Lower lobe of right lung (tissue), 2 donors: ENCODE results near the gene FGGY. TPM values are rescaled to one million over a fixed set of nuclear protein-coding genes. Genes with fewer than 3 reads are reported as not detected.

Experiments used
- ATAC-seq, 2 donors: fragments of 200-7000 bp; cut with Tn5 transposase; one replicate each; pipeline ENCODE4 v1.9.1; 2020 to 2022; ENCODE audit warnings: mild to moderate bottlenecking in 2 of 2, moderate library complexity in 2 of 2
- DNase-seq: peaks from one replicate; pipeline ENCODE4 v3.0.0-alpha.2; 2020
- H3K27ac ChIP-seq: fragments of 200-600 bp; one replicate; pipeline ENCODE4 v1.8.0; 2022
- H3K27me3 ChIP-seq: fragments of 200-600 bp; one replicate; pipeline ENCODE4 v1.8.0; 2022; ENCODE audit warnings: low read depth
- H3K36me3 ChIP-seq: fragments of 200-600 bp; one replicate; pipeline ENCODE4 v1.8.0; 2022; ENCODE audit warnings: mild to moderate bottlenecking
- H3K4me1 ChIP-seq: fragments of 200-600 bp; one replicate; pipeline ENCODE4 v1.8.0; 2022
- H3K4me3 ChIP-seq: fragments of 200-600 bp; one replicate; pipeline ENCODE4 v1.8.0; 2022; ENCODE audit warnings: mild to moderate bottlenecking
- H3K9me3 ChIP-seq: fragments of 200-600 bp; one replicate; pipeline ENCODE4 v1.8.0; 2022
- intact Hi-C: fragments of 100-400 bp; cut with DNase I; formaldehyde crosslinking; loops from one replicate; pipeline ENCODE4 v1.11.0; 2022
- microRNA-seq: library from miRNA; unstranded; fragments of <30 nt; microRNA quantifications from one replicate; pipeline ENCODE4 v1.2.0, GENCODE V29; 2020; ENCODE audit warnings: borderline number of aligned reads
- total RNA-seq: library from RNA; stranded (reverse); fragmentation: NEBNext Ultra II Directional; extraction: Animal tissue kit (Norgen Biotek cat#: 25700); gene quantifications from one replicate; pipeline ENCODE4 v1.2.1, GENCODE V29; 2021
- TF ChIP-seq, protein P1 (sequence below): fragments of 200-600 bp; IDR thresholded peaks from one replicate; pipeline ENCODE4 v1.8.0; 2022; ENCODE audit warnings: antibody characterized with exemption, mild to moderate bottlenecking
- donor health status: DM: no; HTN: yes; CAD: no; lungs with severe emphysema.

The FGGY gene
- total RNA-seq, 1 donor from 2014 or later, result 31.4 TPM

DNA sequence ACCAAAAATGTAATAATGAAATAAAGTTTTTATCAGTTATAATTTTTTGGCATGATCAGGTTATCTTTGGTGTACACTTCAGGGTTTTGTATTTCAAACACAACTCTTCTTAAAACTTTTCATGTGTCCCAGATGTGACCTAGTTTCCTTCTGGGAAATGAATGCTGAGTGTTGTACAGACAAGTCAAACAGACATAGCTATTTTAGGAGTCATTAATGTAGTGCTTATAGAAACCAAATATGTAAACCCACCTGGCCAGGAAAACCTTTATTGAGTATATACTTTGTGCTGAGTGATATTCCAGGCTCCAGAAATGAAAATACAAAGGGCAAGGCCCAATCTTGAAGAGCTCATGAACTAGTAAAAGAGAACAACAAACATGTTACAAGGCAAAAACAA, 491.9 kb downstream of the FGGY start:
- H3K4me3 ChIP-seq, result no peak overlapping the region
- no peaks in the 10 kb centered on the region for H3K27me3 ChIP-seq
- intact Hi-C loops, result no loop called here
- ATAC-seq (no peak), DNase-seq (no peak)
- H3K36me3 ChIP-seq, result no peaks in the 10 kb centered on the region
- no peaks in the 10 kb centered on the region for H3K4me1 ChIP-seq
- no peak overlapping the region for H3K27ac ChIP-seq
- H3K9me3 ChIP-seq, result no peaks in the 10 kb centered on the region
- TF ChIP-seq, protein P1, sequence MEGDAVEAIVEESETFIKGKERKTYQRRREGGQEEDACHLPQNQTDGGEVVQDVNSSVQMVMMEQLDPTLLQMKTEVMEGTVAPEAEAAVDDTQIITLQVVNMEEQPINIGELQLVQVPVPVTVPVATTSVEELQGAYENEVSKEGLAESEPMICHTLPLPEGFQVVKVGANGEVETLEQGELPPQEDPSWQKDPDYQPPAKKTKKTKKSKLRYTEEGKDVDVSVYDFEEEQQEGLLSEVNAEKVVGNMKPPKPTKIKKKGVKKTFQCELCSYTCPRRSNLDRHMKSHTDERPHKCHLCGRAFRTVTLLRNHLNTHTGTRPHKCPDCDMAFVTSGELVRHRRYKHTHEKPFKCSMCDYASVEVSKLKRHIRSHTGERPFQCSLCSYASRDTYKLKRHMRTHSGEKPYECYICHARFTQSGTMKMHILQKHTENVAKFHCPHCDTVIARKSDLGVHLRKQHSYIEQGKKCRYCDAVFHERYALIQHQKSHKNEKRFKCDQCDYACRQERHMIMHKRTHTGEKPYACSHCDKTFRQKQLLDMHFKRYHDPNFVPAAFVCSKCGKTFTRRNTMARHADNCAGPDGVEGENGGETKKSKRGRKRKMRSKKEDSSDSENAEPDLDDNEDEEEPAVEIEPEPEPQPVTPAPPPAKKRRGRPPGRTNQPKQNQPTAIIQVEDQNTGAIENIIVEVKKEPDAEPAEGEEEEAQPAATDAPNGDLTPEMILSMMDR, result no peak

DNA sequence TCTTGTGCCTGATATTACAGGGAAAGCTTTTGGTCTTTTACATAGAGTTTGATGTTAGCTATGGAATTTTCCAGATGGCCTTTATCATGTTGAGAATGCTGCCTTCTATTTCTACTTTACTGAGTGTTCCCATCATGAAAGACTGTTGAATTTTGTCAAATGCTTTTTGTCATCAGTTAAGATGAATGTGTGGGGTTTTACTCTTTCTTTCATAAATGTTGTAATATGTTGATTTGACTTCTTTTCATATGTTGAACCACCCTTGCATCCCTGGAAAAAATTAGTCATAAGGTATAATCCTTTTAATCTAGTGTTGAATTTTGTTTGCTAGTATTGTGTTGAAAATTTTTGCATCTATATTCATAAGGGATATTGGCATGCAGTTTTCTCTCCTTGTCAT, 501.7 kb downstream of the FGGY start:
- intact Hi-C loops, result no loop called here
- TF ChIP-seq, protein P1, result no peak
- no peaks in the 10 kb centered on the region for H3K4me1 ChIP-seq
- H3K9me3 ChIP-seq, result no peaks in the 10 kb centered on the region
- no peak overlapping the region for H3K27ac ChIP-seq
- no peak overlapping the region for H3K4me3 ChIP-seq
- ATAC-seq (no peak), DNase-seq (no peak)
- H3K36me3 ChIP-seq, result no peaks in the 10 kb centered on the region
- no peaks in the 10 kb centered on the region for H3K27me3 ChIP-seq

DNA sequence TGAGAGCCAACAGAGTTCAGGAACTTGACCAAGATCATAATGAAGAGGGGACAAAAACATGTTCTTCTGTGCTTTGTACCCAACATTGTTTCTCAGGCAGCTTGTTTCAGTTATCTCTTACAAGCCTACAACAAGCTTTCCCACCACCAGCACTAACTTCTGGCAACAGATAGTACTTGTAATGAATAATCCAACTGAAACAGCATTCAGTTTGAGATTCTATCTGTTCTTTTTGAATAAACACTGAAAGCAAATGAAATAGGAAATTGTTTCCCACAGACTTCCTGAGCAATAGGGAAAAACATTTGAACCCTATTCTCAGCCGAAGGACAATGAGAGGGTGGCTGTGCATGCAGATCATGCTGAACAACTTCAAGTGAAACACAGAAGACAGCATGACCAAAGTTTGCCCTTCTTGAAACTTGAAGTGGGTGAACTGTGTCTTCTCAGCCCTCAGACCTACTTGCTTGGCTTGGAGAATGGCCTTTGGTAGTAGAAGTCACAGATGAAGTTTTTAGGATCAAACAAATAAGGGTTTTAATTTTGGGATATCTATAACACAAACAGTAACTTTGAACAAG, 506.7 kb downstream of the FGGY start:
- ATAC-seq (no peak), DNase-seq (no peak)
- H3K4me3 ChIP-seq, result no peak overlapping the region
- intact Hi-C loops, result no loop called here
- H3K4me1 ChIP-seq, result no peaks in the 10 kb centered on the region
- H3K27ac ChIP-seq, result no peak overlapping the region
- no peaks in the 10 kb centered on the region for H3K9me3 ChIP-seq
- no peaks in the 10 kb centered on the region for H3K36me3 ChIP-seq
- no peaks in the 10 kb centered on the region for H3K27me3 ChIP-seq
- TF ChIP-seq, protein P1, result no peak

DNA sequence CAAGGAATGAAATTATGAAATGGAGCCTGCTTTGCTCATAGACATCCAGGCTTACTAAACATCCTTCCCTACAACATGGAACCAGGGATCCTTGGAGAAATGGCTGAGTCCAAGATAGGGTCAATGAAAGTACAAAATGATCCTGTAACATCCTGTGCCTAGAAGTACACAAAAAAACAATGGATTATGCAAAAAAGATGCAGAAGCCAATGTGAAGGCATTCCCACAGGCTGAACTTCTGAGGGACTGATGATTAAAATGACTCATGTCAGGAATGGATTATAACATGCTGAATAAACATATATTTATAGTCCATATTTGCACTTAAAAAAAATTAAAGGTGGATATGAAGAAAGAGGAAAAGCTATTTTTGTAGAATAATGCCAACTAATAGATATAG, 507.4 kb downstream of the FGGY start:
- Histone ChIP-seq H3K4me1 (no peaks in the 10 kb centered on the region), H3K27me3 (no peaks in the 10 kb centered on the region), H3K9me3 (no peaks in the 10 kb centered on the region), H3K4me3 (no peak overlapping the region), H3K36me3 (no peaks in the 10 kb centered on the region), H3K27ac (no peak overlapping the region)
- intact Hi-C loops, result no loop called here
- ATAC-seq (no peak), DNase-seq (no peak)
- TF ChIP-seq, protein P1, result no peak

DNA sequence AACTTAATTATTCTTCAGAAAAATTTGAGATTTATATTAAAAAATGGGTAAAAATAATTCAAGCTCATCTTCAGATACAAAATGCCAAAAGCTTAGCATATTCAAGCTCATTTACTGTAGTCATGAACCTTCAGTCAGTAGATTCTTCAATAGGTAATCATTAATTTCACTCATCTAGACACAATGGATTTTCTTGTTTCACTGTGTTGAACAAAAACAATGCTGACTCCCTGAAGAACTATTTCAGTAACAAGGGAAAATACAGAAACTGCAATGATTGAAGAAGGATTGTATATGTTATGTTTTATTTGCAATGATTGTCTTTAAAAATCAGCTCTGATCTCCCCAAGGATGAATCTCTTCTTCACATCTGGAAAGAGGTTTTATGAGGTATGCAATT, 508.7 kb downstream of the FGGY start:
- intact Hi-C loops, result no loop called here
- no peak overlapping the region for H3K27ac ChIP-seq
- H3K9me3 ChIP-seq, result no peaks in the 10 kb centered on the region
- H3K4me1 ChIP-seq, result no peaks in the 10 kb centered on the region
- H3K36me3 ChIP-seq, result no peaks in the 10 kb centered on the region
- TF ChIP-seq, protein P1, result no peak
- no peak overlapping the region for H3K4me3 ChIP-seq
- DNase-seq, result no peak
- no peak for ATAC-seq
- H3K27me3 ChIP-seq, result no peaks in the 10 kb centered on the region

Small RNAs within 50 kb of the gene (microRNA-seq; reads per million reads assigned to microRNA genes)
- gene MIR4711, result not detected
